GM21786 (cell line): Measurements from ENCODE around the gene NFAT5.
"Not testable (repeated sequence)": the region's sequence is repeated elsewhere in the genome, so short reads cannot be mapped to it uniquely, and the experiment has no call there.

Experiments
- ATAC-seq: cut with Tn5 transposase; IDR thresholded peaks from one replicate; pipeline ENCODE4 v1.9.1; 2021; ENCODE audit not compliant: unreplicated experiment

Gene NFAT5

GRCh38 chr16:69554495-69554894 lies 11.3 kb upstream of the NFAT5 start:
- no peak for ATAC-seq

- no peak for ATAC-seq
These were observed 10.3 kb upstream of the NFAT5 start for GRCh38 chr16:69555437-69555836.

- no peak for ATAC-seq
These were observed 9.9 kb upstream of the NFAT5 start for GRCh38 chr16:69555867-69556266.

GRCh38 chr16:69559164-69559563 lies 6.6 kb upstream of the NFAT5 start:
- ATAC-seq: no peak

GRCh38 chr16:69561367-69561766 lies 4.4 kb upstream of the NFAT5 start:
- not testable (repeated sequence) for ATAC-seq

GRCh38 chr16:69561901-69562300 lies 3.9 kb upstream of the NFAT5 start:
- no peak for ATAC-seq

- ATAC-seq: no peak
These were observed 3.0 kb upstream of the NFAT5 start for GRCh38 chr16:69562813-69563212.

GRCh38 chr16:69563605-69564580 lies 1.9 kb upstream of the NFAT5 start:
- peak; percentile 42 for ATAC-seq

GRCh38 chr16:69564845-69565670 lies 708 bp upstream of the NFAT5 start:
- ATAC-seq: peak; percentile 18

- peak; percentile 4 for ATAC-seq
These were observed 644 bp downstream of the NFAT5 start for GRCh38 chr16:69566240-69566980.

GRCh38 chr16:69566981-69567680 lies 1.4 kb downstream of the NFAT5 start:
- no peak for ATAC-seq

GRCh38 chr16:69568676-69569075 lies 2.9 kb downstream of the NFAT5 start:
- ATAC-seq: no peak

GRCh38 chr16:69578771-69579170 lies 13.0 kb downstream of the NFAT5 start:
- ATAC-seq: not testable (repeated sequence)

- ATAC-seq: no peak
These were observed 14.2 kb downstream of the NFAT5 start for GRCh38 chr16:69579783-69580481.

GRCh38 chr16:69581297-69581696 lies 15.5 kb downstream of the NFAT5 start:
- ATAC-seq: no peak

- not testable (repeated sequence) for ATAC-seq
These were observed 18.7 kb downstream of the NFAT5 start for GRCh38 chr16:69584493-69584892.

- no peak for ATAC-seq
These were observed 23.9 kb downstream of the NFAT5 start for GRCh38 chr16:69589434-69590269.

- ATAC-seq: no peak
These were observed 24.8 kb downstream of the NFAT5 start for GRCh38 chr16:69590590-69590989.

GRCh38 chr16:69593751-69594255 lies 28.0 kb downstream of the NFAT5 start:
- ATAC-seq: no peak
